GM19438 (cell line): ENCODE data around the gene GUCY1A2.
"Not testable (repeated sequence)": the region's sequence is repeated elsewhere in the genome, so short reads cannot be mapped to it uniquely, and the experiment has no call there.

ENCODE experiments used
- ATAC-seq: cut with Tn5 transposase; IDR thresholded peaks from one replicate; pipeline ENCODE4 v1.9.1; 2021; ENCODE audit warnings: low read depth; ENCODE audit not compliant: unreplicated experiment

Gene GUCY1A2, protein sequence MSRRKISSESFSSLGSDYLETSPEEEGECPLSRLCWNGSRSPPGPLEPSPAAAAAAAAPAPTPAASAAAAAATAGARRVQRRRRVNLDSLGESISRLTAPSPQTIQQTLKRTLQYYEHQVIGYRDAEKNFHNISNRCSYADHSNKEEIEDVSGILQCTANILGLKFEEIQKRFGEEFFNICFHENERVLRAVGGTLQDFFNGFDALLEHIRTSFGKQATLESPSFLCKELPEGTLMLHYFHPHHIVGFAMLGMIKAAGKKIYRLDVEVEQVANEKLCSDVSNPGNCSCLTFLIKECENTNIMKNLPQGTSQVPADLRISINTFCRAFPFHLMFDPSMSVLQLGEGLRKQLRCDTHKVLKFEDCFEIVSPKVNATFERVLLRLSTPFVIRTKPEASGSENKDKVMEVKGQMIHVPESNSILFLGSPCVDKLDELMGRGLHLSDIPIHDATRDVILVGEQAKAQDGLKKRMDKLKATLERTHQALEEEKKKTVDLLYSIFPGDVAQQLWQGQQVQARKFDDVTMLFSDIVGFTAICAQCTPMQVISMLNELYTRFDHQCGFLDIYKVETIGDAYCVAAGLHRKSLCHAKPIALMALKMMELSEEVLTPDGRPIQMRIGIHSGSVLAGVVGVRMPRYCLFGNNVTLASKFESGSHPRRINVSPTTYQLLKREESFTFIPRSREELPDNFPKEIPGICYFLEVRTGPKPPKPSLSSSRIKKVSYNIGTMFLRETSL

DNA sequence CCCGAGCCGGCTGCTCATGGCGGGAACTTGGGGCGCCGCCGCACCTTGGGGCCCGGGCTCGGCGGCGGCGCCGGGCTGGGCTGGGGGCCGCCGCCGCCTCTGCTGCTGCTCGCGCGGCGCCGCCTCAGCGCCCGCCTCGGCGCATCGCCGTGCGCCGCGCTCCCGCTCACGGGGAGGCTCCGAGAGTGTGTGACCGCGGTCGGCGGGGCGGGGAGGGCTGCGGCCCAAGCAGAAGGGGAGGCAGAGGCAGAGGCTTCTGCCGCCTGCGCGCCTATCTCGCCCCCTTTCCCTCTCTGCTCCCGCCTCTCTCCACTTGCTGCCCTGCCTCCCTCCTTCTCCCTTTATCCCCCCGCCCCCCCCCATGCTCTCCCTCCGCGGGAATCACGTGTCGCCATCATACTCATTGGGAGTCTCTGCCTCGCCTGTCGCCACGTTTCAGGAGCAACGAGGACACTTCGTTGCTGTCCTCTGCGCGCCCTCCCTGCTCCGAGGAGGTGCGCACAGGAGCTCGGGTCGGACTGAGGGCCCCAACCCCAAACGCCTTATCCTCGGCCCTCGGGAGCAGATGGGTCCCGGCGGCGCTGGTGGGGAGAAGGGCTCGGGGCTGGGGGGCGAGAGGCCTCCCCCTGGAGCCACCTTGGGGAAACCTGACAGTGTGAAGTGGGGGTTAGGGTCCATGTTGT lies at the start of gene GUCY1A2:
Gene GUCY1A2 (minus strand): TSS at position 258 of the 683 bp plus-strand sequence. CDS start 421 bp downstream, outside the sequence.
- peak; percentile 36 for ATAC-seq

DNA sequence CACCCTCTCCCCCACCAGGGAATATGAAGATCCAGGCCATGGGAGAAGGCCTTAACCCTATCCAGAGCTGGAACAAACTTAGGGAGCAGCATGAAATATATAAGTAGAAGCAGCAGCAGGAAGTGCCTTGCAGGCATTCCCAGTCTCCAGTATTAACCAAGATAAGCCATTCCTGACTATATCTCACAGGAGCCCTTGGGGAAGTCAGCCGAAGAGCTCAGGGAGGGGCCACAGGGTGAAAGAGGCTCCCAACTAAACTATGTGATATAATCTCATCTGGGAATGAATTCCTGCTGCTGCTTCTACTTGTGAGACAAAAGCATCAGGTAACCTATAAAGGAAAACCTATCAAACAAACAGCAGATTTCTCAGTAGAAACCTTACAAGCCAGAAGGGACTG lies 36.1 kb upstream of the GUCY1A2 start:
- ATAC-seq: no peak

DNA sequence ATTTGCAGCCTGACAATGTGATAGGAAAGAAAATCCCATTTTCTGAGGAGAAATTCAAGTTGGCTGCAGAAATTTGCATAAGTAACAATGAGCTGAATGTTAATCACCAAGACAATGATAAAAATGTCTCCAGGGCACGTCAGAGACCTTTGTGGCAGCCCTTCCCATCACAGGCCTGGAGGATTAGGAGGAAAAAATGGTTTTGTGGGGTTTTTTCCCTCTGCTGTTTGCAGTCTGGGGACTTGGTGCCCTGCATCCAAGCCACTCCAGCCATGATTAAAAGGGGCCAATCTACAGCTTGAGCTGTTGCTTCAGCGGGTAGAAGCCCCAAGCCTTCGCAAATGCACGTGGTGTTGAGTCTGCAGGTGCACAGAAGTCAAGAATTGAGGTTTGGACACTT lies 33.1 kb upstream of the GUCY1A2 start:
- ATAC-seq: not testable (repeated sequence)

DNA sequence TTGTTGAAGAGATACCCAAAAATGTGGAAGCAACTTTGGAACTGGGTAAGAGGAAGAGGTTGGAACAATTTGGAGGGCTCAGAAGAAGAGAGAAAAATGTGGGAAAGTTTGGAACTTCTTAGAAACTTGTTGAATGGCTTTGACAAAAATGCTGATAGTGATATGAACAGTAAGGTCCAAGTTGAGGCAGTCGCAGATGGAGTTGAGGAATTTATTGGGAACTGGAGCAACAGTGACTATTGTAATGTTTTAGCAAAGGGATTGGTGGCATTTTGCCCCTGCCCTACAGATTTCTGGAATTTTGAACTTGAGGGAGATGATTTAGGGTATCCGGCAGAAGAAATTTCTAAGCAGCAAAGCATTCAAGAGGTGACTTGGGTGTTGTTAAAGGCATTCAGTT lies 32.6 kb upstream of the GUCY1A2 start:
- ATAC-seq: not testable (repeated sequence)

DNA sequence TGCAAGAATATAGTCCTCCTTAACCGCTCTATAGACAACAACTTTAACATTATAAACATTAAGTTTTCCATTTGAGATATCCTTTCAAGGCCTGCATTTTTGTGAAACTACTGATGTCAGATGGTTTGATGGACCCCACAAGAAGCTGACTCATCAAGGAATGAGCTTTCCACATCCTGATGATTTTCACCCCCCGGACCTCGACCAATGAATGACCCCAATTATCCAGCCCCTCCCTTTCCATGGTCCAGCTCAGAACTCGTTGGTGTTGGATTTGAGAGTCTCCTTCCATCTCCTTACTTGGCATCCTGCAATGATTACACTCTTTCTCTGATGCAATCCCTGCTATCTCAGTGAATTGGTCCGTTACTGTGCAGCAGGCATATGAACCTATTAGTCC lies 31.8 kb upstream of the GUCY1A2 start:
- ATAC-seq: no peak

DNA sequence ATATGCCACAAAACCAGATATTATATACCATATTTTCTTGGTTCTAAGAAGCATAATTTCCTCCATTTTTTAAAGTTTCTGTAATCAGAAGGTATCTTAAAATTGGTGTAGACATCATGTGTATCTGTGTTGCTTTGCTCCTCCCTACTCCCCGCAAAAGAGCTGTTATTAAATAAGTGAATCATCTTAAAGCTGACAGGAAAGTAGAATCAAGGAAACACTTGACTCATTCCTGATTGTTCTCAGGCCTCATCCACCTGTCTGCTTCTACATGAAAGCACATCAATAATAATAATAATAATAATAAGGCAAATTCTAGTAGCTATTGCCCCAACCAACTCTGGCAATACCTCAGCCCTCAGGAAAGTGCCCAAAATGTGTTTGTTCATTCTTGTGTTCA lies 26.2 kb upstream of the GUCY1A2 start:
- no peak for ATAC-seq

DNA sequence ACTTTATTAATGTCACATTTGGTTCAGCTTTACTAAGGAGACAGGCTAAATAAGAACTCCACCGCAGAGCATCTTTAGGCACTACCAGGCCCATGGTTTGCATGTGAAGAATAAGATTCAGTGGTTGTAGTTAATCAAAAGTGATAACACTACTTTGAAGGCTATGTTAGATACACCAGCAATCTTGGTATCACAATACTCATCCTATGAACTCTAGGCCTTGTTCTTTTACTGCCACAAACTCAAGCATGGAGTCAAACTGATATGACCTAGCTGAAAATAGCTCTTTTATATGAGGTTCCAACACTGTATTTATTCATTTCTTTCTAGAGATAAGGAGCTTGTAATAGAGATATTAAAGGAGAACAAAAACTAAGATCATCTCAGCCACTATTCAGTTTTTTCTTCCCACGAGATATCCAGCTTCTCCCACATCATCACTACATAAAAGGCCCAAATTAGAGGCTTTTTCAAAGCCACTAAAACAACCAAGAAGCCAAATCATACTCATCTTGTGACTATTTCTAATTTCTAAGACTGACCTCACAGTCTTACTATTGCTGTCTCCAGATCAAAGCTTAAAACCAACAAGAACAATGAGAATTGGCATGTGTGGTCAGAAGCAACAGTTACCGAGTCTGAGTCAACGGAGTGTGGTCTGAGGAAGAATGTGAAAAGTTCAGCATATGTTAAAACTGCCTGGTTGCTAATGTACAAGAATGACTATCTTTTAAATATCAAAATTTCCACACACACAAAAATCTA lies 25.1 kb upstream of the GUCY1A2 start:
- no peak for ATAC-seq

DNA sequence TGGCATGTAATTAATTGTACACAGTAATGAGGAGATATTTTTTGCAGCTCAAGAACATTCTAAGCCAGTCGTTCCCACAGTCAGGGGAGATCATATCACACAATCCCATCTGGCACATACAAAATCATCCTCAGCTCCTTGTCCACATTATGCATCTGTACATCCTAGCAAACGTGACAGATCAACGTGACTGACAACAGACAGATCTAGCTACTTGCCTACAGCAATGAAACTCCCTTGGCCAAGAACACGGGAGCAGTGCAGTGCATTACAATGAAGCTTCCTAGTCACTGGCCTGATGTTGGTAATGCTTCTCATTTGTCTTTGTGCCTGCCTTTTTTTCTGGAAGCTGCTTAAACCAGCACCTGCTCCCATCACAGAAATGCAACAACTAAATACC lies 24.5 kb upstream of the GUCY1A2 start:
- no peak for ATAC-seq

DNA sequence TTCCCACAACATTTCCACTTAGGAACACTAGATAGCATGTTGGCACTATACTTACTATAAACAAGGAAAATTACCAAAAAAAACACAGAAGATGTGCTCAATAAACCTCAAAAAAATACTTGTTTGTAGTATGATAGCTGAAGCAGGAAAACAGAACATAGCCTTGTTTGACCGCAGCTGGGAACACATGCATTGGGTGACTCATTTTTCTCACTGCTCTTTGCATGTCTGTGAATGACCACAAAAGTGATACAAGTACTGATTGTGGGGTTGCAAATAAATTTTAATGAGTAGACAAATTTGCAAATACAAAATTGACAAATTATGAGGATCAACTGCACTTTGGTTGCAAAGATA lies 22.8 kb upstream of the GUCY1A2 start:
- ATAC-seq: peak; percentile 62

DNA sequence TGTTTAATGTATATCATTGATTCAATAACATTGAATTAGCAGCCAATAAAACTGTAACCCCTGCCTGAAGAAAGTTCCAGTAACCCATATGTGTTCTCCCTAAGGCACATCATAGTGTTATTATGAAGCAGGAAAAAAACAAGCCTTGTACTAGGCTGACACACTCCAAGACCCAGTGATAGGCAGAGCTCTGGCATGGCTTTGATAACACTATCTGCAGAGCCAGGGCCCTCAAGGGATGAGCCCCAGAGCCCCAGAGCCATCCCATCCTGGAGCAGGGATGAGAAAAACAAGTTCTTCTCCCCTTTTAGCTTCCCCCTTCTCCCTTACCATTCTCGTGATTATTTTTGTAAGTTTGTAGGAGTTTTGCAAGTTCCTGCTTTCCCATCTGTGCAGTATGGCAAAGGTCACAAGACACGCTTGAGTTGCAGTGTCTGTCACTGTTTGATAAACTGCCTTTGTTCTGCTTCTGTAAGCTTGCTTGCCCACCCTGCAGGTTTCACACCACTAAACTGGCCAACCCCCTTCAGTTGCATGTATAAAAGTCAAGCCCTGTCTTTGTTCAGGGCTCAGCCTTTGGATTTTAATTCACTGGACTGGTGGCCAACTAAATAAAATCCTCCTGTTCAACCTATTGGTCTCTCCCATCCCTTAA lies 22.3 kb upstream of the GUCY1A2 start:
- ATAC-seq: no peak

DNA sequence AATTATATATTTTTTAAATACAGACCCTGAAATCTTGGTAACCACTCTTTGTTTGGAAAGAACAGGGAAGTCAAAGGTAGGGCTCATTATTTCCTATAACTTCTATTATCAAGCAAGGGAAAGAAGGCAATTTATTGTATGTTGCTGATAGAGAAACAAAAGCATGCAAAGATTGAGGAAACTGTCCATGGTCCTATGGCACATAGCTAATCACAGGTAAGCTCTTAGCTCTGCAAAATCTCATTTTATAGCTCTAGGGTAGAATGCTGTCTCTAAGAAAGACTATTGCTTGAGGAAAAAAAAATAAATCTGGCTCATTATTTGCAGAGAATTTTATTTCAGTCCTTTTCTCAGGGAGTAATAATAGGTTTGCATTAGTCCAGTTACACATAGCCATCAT lies 7.4 kb upstream of the GUCY1A2 start:
- ATAC-seq: no peak

DNA sequence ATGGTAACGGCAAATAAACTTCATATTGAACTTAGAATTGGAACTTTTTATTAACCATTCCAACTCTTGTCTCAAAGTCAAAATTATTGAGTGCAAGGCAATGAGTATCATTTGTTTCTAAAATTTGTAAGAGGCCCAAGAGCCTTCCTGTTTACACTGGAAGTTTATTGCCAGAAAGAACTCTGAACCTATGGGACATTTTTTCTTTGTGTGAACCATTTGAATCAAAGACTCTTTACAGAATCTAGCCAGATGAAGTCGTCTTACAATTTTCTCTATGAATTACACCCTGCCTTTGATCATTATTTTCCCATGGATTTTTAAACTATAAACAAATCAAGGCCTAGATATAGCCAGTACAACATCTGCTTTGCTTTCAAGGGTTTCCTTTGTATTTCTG lies 2.3 kb upstream of the GUCY1A2 start:
- ATAC-seq: no peak

DNA sequence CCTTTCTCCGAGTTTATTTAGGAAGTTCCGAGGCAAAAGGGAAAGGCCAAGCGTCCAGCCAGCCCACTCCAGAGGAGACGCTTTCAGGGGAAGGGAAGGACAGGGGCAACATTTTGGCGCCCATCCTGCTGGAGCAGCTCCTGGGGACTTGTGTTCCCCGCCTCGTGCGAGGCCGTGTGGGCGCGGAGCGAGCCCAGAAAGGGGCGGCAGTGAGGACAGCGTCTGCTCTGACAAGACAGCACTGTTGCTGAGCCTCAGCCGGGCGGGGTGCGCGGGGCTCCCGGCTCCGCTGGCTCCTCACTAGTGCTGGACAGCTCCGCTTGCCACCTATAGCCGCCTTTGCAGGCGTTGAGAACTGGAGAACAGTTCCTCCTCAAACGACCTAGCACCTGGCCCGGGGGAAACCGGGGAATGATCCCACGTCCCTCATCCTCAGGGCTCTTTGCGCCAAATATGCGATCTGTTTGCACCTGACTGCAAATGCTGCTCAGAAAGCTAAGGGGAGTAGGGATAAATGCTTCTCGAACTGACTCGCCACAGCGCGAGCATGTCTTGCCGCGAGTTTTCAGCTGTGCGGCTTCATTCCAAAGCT lies 722 bp upstream of the GUCY1A2 start:
- no peak for ATAC-seq

DNA sequence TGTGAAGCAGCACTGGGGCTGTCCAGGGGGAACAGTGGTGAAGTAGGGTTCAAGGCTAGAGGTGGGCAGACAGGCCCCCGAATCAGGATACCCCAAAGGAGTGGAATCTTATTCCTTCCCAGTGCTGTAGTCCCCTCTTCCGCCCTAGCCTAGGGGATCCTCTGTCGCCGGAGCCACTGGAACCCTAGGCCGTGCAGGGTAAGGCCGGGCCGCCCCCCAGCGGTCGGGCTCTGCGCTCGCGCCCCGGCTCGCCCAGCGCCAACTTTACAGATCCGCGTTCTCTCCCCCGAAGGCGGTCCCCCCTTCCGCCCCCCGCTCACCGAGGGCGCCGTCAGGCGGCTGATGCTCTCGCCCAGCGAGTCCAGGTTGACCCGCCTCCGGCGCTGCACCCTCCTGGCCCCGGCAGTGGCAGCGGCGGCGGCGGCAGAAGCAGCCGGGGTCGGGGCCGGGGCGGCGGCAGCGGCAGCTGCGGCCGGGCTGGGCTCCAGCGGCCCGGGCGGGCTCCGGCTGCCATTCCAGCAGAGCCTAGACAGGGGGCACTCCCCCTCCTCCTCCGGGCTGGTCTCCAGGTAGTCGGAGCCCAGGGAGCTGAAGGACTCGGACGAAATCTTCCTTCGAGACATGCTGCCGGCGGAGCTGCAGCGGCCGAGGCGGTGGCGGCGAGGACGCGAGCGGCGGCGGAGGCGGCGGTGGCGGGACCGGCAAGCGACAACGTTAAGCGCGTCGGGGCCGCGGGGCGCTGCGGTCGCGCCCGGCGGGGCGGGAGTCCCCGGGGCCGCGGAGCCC lies 650 bp downstream of the GUCY1A2 start:
- peak; percentile 69 for ATAC-seq

DNA sequence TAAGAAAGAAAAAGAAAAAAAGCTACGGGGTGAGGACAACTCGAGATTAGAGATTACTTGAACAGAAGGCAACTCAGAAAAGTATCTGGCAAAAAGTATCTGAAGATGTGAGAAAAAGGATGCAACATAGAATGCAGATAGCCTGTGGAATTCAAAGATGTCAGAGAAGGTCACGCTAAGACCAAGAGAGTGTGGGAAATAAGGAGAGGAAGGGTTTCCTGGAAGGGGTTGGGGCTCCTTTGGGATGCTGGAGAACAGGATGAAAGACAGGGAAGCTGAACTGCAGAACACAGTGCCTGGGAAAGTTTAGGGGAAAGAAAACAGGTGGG lies 1.2 kb downstream of the GUCY1A2 start:
- ATAC-seq: no peak

DNA sequence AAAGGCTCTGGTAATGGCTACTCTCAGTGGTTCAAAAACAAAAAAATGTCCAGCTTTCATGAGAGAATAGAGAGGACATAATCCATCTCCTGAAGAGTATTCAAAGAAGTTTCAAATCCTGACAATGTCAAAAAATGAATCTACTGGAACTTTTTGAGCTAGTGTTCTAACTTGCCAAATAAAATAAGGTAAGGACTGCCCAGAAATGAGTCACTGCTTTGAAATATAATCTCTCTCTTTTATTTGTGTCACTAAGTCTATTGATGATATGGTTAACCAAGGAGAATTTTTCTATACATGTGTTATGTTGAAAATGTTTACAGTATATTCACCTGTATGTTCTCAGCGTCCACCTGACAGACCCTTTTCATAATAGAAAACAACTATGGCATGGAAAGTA lies 3.4 kb downstream of the GUCY1A2 start:
- ATAC-seq: no peak

DNA sequence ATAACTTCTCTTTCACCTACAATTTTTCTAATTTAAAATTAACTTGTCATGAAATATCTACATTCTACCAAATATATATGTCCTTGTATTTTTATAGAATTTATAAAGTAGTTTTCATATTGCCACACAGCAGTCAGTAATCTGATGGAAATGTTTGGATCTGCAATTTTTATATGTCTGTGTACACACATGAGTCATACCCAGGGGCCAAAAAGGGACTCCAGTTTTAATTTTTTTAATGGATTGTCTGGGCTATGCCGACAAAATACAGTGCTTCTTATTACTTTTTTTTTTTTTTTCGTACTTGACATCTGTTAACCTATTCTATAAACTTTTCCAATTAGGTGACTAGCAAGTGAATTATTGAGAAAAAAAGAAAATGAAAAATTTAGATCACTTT lies 6.3 kb downstream of the GUCY1A2 start:
- no peak for ATAC-seq

DNA sequence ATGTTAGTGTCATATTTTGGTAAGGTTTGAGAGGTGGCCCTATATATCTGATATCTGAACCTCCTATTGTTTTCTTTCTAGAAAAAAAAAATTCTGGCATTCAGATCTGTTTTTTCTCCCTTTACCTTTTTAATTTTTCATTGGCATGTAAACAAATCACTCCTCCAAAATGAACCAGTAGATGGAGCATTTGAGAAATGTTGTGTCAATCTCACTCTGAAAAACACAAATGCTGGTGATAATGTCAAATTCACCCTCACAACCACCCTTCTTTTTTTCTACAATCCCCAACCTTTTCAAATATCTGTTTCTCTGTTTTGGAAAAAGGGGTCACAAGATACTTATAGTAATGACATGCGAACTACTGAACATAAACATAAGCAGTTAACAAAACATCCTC lies 9.1 kb downstream of the GUCY1A2 start:
- no peak for ATAC-seq

DNA sequence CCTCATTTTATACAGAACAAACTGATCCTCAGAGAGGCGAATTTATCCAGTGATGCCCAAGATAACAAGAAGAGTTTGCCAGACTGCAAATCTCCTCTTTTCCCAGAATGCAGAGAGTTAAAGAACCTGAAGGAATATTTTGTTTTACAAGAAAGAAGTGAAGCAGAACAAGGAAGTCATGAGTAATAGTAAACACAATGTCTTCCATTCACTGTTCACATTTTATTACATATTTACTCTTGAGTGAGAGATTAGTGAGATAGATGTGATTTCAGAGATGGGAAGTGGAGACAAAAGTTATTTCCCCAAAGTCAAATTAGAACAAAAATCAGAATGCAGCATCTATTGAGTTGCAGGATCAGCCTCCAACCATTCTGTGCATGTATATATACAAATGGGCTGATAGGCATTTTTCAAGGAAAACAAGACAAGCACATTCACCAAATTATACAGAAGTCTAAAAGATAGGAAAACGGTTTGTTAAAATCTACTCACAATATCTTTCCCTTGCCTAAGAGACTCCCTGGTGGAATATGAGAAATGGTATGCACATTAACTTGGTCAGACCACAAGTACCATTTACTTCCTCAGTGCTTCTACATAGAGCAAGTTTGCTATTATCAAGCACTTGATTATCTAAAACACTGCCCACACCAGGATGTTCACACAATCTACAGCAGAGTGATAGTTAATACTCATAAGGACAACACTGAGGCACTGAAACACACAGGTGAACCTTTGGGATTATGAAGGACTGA lies 12.0 kb downstream of the GUCY1A2 start:
- ATAC-seq: no peak
